ENCODE measurements around the gene C1orf87.

Gene C1orf87

DNA sequence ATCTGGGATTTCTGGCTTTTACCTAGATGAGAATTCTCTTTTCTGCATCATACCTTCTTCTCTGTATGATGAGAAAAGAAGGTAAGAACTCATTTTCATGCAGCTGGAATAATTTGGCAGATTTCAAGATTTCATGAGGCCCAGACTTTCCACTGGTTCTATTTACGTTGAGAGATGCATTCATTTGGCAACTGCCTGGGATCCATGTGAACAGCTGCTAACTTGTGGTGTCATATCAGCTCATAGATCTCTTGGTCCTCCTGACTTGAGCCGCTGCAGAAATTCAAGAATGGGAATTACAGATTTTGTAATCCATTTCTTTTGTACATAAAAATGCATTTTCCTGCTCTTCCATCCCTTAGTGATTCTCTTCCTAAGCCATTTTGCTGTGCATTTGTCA, 17.1 kb upstream of the C1orf87 start:
- TF ChIP-seq, protein P1, sequence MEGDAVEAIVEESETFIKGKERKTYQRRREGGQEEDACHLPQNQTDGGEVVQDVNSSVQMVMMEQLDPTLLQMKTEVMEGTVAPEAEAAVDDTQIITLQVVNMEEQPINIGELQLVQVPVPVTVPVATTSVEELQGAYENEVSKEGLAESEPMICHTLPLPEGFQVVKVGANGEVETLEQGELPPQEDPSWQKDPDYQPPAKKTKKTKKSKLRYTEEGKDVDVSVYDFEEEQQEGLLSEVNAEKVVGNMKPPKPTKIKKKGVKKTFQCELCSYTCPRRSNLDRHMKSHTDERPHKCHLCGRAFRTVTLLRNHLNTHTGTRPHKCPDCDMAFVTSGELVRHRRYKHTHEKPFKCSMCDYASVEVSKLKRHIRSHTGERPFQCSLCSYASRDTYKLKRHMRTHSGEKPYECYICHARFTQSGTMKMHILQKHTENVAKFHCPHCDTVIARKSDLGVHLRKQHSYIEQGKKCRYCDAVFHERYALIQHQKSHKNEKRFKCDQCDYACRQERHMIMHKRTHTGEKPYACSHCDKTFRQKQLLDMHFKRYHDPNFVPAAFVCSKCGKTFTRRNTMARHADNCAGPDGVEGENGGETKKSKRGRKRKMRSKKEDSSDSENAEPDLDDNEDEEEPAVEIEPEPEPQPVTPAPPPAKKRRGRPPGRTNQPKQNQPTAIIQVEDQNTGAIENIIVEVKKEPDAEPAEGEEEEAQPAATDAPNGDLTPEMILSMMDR (IDR thresholded peaks at IDR 0.05; ENCODE audit: insufficient read depth, missing control alignments) = no peak
- no peak for DNase-seq (ENCODE audit: insufficient read length, low spot score)
- FAIRE-seq = no peak

DNA sequence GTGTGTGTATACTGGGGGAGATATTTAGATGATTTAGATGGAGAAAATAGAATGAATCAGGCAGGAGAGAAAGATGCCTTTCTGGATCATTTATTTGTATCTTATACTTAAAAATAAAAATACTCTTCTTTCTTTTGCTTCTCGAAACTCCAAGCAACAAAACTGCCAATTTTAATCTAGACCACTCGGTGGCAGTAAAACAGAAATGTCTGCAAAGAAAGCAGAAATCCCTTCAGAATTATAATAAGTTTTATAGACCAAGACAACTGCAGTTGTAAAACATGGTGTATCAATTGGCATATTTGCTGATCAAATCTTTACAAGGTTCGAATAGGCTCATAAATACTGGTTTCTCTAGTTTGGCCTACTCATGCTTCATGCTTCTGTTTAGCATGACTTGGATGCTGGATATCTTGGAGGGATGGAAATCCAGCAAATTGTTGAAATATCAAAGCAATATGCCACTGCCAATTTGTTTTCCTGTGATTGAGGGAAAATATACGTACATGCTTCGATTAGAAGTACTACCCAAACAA, 15.1 kb upstream of the C1orf87 start:
- no peak for FAIRE-seq
- TF ChIP-seq, protein P1 (IDR thresholded peaks at IDR 0.05; ENCODE audit: insufficient read depth, missing control alignments) = no peak

DNA sequence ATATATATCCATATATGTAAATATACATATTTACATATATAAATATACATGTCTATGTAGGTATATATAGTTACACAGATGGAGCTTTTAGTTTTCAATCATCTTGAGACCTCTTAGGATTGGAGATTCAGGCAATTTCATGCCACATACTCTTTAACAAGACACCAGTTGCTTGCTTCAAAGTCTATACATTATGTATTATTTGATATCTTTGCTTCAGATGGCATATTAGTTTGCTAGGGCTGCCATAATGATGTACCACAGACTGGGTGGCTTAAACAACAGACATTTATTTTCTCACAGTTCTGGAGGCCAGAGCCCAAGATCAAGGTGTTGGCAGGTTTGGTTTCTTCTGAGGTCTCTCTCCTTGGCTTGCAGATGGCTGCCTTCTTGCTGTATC, 14.1 kb upstream of the C1orf87 start:
- DNase-seq (ENCODE audit: insufficient read length, low spot score) (no peak), FAIRE-seq (no peak)
- TF ChIP-seq, protein P1 (IDR thresholded peaks at IDR 0.05; ENCODE audit: insufficient read depth, missing control alignments) = no peak

More for the DNA sequence above, 15.1 kb upstream of the C1orf87 start:
- no peak for DNase-seq (ENCODE audit: insufficient read length, low spot score)

GRCh38 chr1:60078182-60078581, 4.6 kb upstream of the C1orf87 start:
- FAIRE-seq (no peak), DNase-seq (ENCODE audit: insufficient read length, low spot score) (no peak)
- TF ChIP-seq, protein P1 (IDR thresholded peaks at IDR 0.05; ENCODE audit: insufficient read depth, missing control alignments) = no peak

- FAIRE-seq (no peak), DNase-seq (ENCODE audit: insufficient read length, low spot score) (no peak)
- TF ChIP-seq, protein P1 (IDR thresholded peaks at IDR 0.05; ENCODE audit: insufficient read depth, missing control alignments) = no peak
These were observed 2.3 kb downstream of the C1orf87 start for GRCh38 chr1:60071296-60071695.

- FAIRE-seq = no peak
- DNase-seq (ENCODE audit: insufficient read length, low spot score) = no peak
- TF ChIP-seq, protein P1 (IDR thresholded peaks at IDR 0.05; ENCODE audit: insufficient read depth, missing control alignments) = no peak
These were observed 3.9 kb downstream of the C1orf87 start for GRCh38 chr1:60069691-60070090.

GRCh38 chr1:60068393-60069045, 5.1 kb downstream of the C1orf87 start:
- TF ChIP-seq, protein P1 (IDR thresholded peaks at IDR 0.05; ENCODE audit: insufficient read depth, missing control alignments) = no peak
- DNase-seq (ENCODE audit: insufficient read length, low spot score) = no peak
- no peak for FAIRE-seq

Data from D721Med (cell line).